GM15510 (cell line): Measurements from ENCODE around the gene CFB.

Experiments used
- POLR2A ChIP-seq: IDR thresholded peaks from 3 replicates; pipeline ENCODE4 v1.6.1; 2011; ENCODE audit warnings: borderline replicate concordance; ENCODE audit not compliant: insufficient read length; ENCODE audit errors: extremely low read depth

CFB gene

DNA sequence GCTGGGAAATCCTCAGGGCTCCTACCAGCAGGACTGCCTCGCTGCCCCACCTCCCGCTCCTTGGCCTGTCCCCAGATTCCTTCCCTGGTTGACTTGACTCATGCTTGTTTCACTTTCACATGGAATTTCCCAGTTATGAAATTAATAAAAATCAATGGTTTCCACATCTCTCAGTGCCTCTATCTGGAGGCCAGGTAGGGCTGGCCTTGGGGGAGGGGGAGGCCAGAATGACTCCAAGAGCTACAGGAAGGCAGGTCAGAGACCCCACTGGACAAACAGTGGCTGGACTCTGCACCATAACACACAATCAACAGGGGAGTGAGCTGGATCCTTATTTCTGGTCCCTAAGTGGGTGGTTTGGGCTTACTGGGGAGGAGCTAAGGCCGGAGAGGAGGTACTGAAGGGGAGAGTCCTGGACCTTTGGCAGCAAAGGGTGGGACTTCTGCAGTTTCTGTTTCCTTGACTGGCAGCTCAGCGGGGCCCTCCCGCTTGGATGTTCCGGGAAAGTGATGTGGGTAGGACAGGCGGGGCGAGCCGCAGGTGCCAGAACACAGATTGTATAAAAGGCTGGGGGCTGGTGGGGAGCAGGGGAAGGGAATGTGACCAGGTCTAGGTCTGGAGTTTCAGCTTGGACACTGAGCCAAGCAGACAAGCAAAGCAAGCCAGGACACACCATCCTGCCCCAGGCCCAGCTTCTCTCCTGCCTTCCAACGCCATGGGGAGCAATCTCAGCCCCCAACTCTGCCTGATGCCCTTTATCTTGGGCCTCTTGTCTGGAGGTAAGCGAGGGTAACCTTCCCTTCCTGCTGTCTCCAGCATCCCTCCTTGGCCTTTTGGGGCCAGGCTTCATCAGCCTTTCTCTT lies at the start of gene CFB:
CFB (plus strand) TSS at position 589 of the 863 bp plus-strand sequence; CDS start at position 716, 127 bp downstream.
- TF ChIP-seq POLR2A: no peak

DNA sequence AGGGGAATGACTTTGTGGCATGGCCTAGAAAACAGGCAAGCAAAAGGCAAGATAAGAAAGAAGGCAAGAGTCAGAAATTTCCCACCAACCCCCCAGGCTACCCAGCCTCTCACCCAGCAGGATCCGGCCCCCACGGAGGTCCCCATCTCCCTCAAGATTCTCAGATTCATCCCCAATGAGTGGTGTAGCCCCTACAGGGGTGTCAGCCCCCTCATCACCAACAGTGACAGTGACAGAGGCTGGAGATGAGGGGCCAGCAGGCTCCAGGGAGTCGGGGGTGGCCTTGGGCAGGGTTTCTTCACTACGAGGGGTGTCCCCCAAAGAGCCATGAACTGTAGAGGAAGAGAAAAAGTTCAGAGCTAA lies 49.4 kb upstream of the CFB start:
- TF ChIP-seq POLR2A: no peak

GRCh38 chr6:31896856-31897611 lies 48.9 kb upstream of the CFB start:
- no peak for TF ChIP-seq POLR2A

GRCh38 chr6:31897612-31898382 lies 48.1 kb upstream of the CFB start, which contains the start of gene EHMT2:
Gene EHMT2 (minus strand): TSS chr6:31897698. CDS start chr6:31897677, 21 bp downstream.
- TF ChIP-seq POLR2A: peak; percentile 75

DNA sequence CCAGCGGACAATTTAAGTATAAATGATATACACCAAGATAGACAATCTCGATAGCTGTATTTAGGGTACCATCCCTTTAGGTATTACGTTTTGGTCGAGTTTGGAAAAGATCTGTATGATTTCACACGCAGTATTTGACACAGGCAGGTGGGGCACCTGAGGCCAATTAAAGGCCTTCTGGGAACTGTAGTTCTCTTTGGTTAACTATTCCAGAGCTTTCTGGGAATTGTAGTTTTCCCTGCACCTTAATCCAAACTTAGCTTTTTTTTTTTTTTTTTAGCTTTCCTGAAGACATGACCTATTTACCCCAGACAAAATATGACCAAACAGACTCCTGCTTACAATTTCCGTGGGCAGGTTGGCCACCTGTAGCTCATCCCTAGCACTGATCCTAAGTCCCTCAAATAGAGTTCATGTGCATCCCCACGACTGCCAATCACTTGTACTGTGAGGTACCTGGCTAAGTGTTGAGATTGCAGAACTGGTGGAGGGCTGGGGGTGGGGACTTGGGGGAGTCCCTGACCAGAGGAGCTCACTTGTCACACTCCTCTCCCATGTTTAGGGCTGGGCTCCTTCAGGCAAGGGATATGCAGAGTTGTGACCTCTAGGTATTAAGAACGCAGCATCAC lies 47.4 kb upstream of the CFB start:
- no peak for TF ChIP-seq POLR2A

GRCh38 chr6:31899215-31899614 lies 46.7 kb upstream of the CFB start:
- TF ChIP-seq POLR2A: no peak

DNA sequence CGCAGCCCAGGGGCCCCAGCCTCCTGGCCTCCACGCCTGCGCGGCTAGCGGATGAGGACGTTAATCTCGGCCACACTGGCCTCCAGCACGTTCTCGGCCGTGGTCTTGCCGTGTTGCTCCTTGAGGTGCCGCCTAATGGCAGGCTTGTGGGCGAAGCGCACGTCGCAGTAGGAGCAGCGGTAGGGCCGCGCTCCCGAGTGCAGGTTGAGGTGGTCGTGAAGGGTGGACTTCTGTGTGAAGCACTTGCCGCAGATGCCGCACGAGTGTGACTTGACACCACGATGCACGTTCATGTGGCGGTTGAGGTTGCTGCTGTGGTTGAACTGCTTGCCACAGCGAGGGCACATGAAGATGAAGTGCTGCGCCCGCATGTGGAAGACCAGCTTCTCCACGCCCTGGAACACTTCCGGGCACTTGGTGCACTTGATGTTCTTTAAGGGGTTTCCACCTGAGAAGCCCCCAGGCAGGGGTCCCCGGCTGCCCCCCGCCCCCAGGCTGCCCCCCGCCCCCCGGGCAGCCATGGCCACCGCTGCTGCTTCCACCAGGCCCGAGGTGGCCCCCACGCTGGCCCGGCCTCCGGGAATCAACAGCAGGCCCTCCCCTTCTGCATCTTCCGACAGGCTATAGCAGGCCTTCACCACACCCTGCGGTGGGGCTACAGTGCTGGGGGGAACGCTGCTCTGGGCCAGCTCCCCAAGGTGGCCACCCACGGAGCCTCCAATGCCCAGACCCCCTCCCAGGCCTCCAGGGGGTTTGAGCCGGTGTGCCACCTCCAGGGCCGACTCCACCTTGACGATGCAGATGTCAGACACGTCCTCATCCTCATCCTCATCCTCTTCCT lies 45.8 kb upstream of the CFB start:
- TF ChIP-seq POLR2A: no peak

- no peak for TF ChIP-seq POLR2A
Observed at GRCh38 chr6:31900917-31901414, 44.9 kb upstream of the CFB start.

GRCh38 chr6:31901415-31901952 lies 44.4 kb upstream of the CFB start:
- no peak for TF ChIP-seq POLR2A

DNA sequence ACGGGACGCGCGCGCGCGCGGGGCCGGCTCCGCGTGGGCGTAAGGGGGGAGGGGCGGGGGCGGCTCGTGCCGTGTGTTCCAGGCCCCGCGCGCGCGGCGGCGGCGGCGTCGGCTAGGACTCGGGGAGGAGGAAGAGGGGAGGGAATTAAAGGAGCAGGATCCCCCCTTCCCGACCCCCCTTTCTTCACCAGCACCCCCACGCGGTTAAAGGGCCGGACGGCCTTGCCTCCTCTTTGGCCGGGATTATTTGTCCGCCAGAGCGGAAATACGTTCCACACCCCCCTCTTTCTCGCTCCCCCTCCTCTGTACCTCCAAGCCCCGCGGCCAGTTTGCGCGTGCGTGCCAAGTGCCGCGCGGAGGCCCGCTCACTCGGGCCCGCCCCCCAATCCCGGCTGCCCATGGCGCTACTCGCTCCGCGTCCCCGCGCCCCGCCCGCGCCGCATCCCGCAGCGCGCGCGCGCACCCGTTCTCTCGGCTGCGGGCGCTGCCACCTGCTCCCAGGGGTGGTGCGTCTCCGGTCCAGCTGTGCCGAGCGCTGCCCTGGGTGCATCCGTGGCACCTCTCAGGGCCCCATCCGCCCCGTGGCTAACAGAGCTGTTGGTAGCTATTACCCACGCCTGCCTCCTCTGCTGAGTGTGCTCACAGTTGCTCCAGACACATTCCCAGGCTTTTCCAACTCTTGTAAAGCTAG lies 43.8 kb upstream of the CFB start, which contains the start of gene ZBTB12:
ZBTB12 (minus strand) TSS at position 134 of the 691 bp plus-strand sequence. CDS start 781 bp downstream, outside the sequence.
- TF ChIP-seq POLR2A: no peak

DNA sequence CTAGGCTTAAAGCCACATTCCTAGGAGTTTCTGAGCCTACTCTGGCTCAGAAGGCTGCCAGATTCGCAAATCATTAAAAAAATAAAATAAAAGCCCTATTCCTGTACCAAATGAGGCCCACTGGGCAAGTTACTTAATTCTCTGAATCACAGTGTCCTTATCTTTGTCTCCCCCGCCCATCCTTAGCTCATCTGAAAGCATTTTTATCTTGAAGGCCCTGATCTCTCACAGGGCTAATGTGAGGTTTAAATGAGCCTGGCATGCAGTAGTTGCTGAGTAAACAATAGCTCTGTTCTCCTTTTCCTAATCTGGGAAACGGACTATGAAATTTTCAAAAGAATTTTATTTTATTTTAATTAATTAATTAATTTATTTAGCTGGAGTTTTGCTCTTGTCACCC lies 41.9 kb upstream of the CFB start:
- TF ChIP-seq POLR2A: no peak

DNA sequence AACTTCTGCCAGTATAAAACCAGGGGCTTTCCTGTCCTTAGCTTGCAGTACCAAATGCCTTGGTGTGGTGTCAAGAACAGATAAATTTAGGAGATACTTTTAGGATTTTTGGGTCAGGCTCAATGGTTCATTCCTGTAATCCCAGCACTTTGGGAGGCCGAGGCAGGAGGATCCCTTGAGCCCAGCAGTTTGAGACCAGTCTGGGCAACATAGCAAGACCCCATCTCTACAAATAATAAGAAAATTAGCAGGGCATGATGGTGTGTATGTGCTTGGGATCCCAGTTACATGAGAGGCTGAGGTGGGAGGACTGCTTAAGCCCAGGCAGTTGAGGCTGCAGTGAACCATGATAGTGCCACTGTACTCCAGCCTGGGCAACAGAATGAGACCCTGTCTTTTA lies 40.9 kb upstream of the CFB start:
- TF ChIP-seq POLR2A: no peak
